ENCODE measurements around the gene PLA2G2F.

- TF ChIP-seq ATF3 (IDR thresholded peaks at IDR 0.05; ENCODE audit: insufficient read depth, low read depth, low read length) (no peak), MAX (IDR thresholded peaks at IDR 0.05) (no peak), BRCA1 (IDR thresholded peaks at IDR 0.05; ENCODE audit: low read depth, low read length) (no peak), EZH2 (IDR thresholded peaks at IDR 0.05; ENCODE audit: low read depth, low read length, severe bottlenecking) (no peak), E2F6 (IDR thresholded peaks at IDR 0.05) (no peak), POLR2A (IDR thresholded peaks at IDR 0.05; ENCODE audit: control extremely low read depth in 1 of 2, low read depth in 2 of 2, low read length in 2 of 2) (no peak)
- TF ChIP-seq, protein P1, sequence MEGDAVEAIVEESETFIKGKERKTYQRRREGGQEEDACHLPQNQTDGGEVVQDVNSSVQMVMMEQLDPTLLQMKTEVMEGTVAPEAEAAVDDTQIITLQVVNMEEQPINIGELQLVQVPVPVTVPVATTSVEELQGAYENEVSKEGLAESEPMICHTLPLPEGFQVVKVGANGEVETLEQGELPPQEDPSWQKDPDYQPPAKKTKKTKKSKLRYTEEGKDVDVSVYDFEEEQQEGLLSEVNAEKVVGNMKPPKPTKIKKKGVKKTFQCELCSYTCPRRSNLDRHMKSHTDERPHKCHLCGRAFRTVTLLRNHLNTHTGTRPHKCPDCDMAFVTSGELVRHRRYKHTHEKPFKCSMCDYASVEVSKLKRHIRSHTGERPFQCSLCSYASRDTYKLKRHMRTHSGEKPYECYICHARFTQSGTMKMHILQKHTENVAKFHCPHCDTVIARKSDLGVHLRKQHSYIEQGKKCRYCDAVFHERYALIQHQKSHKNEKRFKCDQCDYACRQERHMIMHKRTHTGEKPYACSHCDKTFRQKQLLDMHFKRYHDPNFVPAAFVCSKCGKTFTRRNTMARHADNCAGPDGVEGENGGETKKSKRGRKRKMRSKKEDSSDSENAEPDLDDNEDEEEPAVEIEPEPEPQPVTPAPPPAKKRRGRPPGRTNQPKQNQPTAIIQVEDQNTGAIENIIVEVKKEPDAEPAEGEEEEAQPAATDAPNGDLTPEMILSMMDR (IDR thresholded peaks at IDR 0.05; ENCODE audit: control extremely low read depth in 1 of 3, insufficient read depth in 1 of 3, low read depth in 1 of 3, low read length in 3 of 3) = no peak
Observed at GRCh38 chr1:20192364-20192763, 53.2 kb downstream of the PLA2G2F start.
